MG63 (cell line): ENCODE results near the gene MYH10. TPM values are rescaled to one million over a fixed set of nuclear protein-coding genes. Genes with fewer than 3 reads are reported as not detected.

Source experiments
- DNase-seq: peaks from one replicate; pipeline ENCODE4 v3.0.0-alpha.2; 2020
- H3K27me3 ChIP-seq: fragments of 250-450 bp; sonication (Bioruptor Pico); 2 replicates; pipeline ENCODE4 v1.5.1; 2020; ENCODE audit warnings: mild to moderate bottlenecking, moderate library complexity
- H3K36me3 ChIP-seq: fragments of 250-450 bp; sonication (Bioruptor Pico); 2 replicates; pipeline ENCODE4 v1.5.1; 2020; ENCODE audit warnings: mild to moderate bottlenecking, moderate library complexity
- H3K4me3 ChIP-seq: fragments of 250-450 bp; sonication (Bioruptor Pico); 2 replicates; pipeline ENCODE4 v1.5.1; 2020; ENCODE audit warnings: mild to moderate bottlenecking, moderate library complexity
- H3K9me3 ChIP-seq: fragments of 250-450 bp; sonication (Bioruptor Pico); 2 replicates; pipeline ENCODE4 v1.5.1; 2020; ENCODE audit warnings: mild to moderate bottlenecking, moderate library complexity
- total RNA-seq: library from RNA; depleted of rRNA; stranded (reverse); fragments of >200 nt; shearing (Covaris generic); gene quantifications from 2 replicates; pipeline ENCODE4 v1.2.3, GENCODE V29; 2014; ENCODE audit warnings: low replicate concordance

MYH10 gene
- total RNA-seq, 1 experiment from 2014 or later, result 24.3 TPM

- H3K9me3 ChIP-seq, result peaks cover 17% of the 10 kb centered on the region
- no peak for DNase-seq
- H3K36me3 ChIP-seq, result peaks cover 90% of the 10 kb centered on the region
- H3K27me3 ChIP-seq, result no peaks in the 10 kb centered on the region
- H3K4me3 ChIP-seq, result no peak overlapping the region
Measured at GRCh38 chr17:8481089-8481488, 149.4 kb downstream of the MYH10 start.

GRCh38 chr17:8480011-8480976, 150.2 kb downstream of the MYH10 start:
- DNase-seq, result no peak
- H3K9me3 ChIP-seq, result peaks cover 17% of the 10 kb centered on the region
- H3K36me3 ChIP-seq, result peaks cover 90% of the 10 kb centered on the region
- no peaks in the 10 kb centered on the region for H3K27me3 ChIP-seq
- H3K4me3 ChIP-seq, result no peak overlapping the region

- H3K27me3 ChIP-seq, result no peaks in the 10 kb centered on the region
- H3K4me3 ChIP-seq, result no peak overlapping the region
- peaks cover 11% of the 10 kb centered on the region for H3K9me3 ChIP-seq
- H3K36me3 ChIP-seq, result peaks cover 89% of the 10 kb centered on the region
- peak; percentile 89 for DNase-seq
Measured at GRCh38 chr17:8479431-8479947, 151.0 kb downstream of the MYH10 start.

GRCh38 chr17:8477715-8478441, 152.6 kb downstream of the MYH10 start:
- no peaks in the 10 kb centered on the region for H3K9me3 ChIP-seq
- no peaks in the 10 kb centered on the region for H3K27me3 ChIP-seq
- peaks cover 89% of the 10 kb centered on the region for H3K36me3 ChIP-seq
- no peak overlapping the region for H3K4me3 ChIP-seq
- no peak for DNase-seq

GRCh38 chr17:8477171-8477570, 153.4 kb downstream of the MYH10 start:
- Histone ChIP-seq H3K27me3 (no peaks in the 10 kb centered on the region), H3K9me3 (no peaks in the 10 kb centered on the region), H3K36me3 (peaks cover 88% of the 10 kb centered on the region), H3K4me3 (no peak overlapping the region)
- DNase-seq, result no peak

- peaks cover 87% of the 10 kb centered on the region for H3K36me3 ChIP-seq
- no peak overlapping the region for H3K4me3 ChIP-seq
- no peaks in the 10 kb centered on the region for H3K27me3 ChIP-seq
- no peaks in the 10 kb centered on the region for H3K9me3 ChIP-seq
- no peak for DNase-seq
Measured at GRCh38 chr17:8476741-8477140, 153.8 kb downstream of the MYH10 start.

GRCh38 chr17:8475781-8476180, 154.7 kb downstream of the MYH10 start:
- H3K9me3 ChIP-seq, result no peaks in the 10 kb centered on the region
- no peak overlapping the region for H3K4me3 ChIP-seq
- DNase-seq, result no peak
- no peaks in the 10 kb centered on the region for H3K27me3 ChIP-seq
- H3K36me3 ChIP-seq, result peaks cover 89% of the 10 kb centered on the region

GRCh38 chr17:8475227-8475626, 155.3 kb downstream of the MYH10 start:
- Histone ChIP-seq H3K9me3 (no peaks in the 10 kb centered on the region), H3K4me3 (no peak overlapping the region), H3K27me3 (no peaks in the 10 kb centered on the region), H3K36me3 (peaks cover 90% of the 10 kb centered on the region)
- DNase-seq, result no peak

GRCh38 chr17:8474826-8475225, 155.7 kb downstream of the MYH10 start:
- Histone ChIP-seq H3K27me3 (no peaks in the 10 kb centered on the region), H3K36me3 (peaks cover 88% of the 10 kb centered on the region), H3K9me3 (no peaks in the 10 kb centered on the region), H3K4me3 (no peak overlapping the region)
- no peak for DNase-seq

GRCh38 chr17:8473451-8474192, 156.9 kb downstream of the MYH10 start:
- Histone ChIP-seq H3K4me3 (no peak overlapping the region), H3K27me3 (no peaks in the 10 kb centered on the region), H3K9me3 (no peaks in the 10 kb centered on the region), H3K36me3 (peaks cover 87% of the 10 kb centered on the region)
- DNase-seq, result no peak

GRCh38 chr17:8472663-8473062, 157.9 kb downstream of the MYH10 start:
- DNase-seq, result no peak
- H3K36me3 ChIP-seq, result peaks cover 89% of the 10 kb centered on the region
- H3K9me3 ChIP-seq, result no peaks in the 10 kb centered on the region
- no peak overlapping the region for H3K4me3 ChIP-seq
- no peaks in the 10 kb centered on the region for H3K27me3 ChIP-seq

GRCh38 chr17:8470447-8471047, 160.0 kb downstream of the MYH10 start:
- peaks cover 88% of the 10 kb centered on the region for H3K36me3 ChIP-seq
- no peak for DNase-seq
- no peaks in the 10 kb centered on the region for H3K27me3 ChIP-seq
- H3K4me3 ChIP-seq, result no peak overlapping the region
- H3K9me3 ChIP-seq, result no peaks in the 10 kb centered on the region

- Histone ChIP-seq H3K4me3 (no peak overlapping the region), H3K9me3 (no peaks in the 10 kb centered on the region), H3K36me3 (peaks cover 86% of the 10 kb centered on the region), H3K27me3 (no peaks in the 10 kb centered on the region)
- no peak for DNase-seq
Measured at GRCh38 chr17:8469964-8470363, 160.6 kb downstream of the MYH10 start.

GRCh38 chr17:8468980-8469379, 161.5 kb downstream of the MYH10 start:
- no peak for DNase-seq
- H3K27me3 ChIP-seq, result no peaks in the 10 kb centered on the region
- peaks cover 86% of the 10 kb centered on the region for H3K36me3 ChIP-seq
- no peaks in the 10 kb centered on the region for H3K9me3 ChIP-seq
- H3K4me3 ChIP-seq, result no peak overlapping the region

GRCh38 chr17:8468127-8468526, 162.4 kb downstream of the MYH10 start:
- Histone ChIP-seq H3K4me3 (no peak overlapping the region), H3K9me3 (no peaks in the 10 kb centered on the region), H3K36me3 (peaks cover 86% of the 10 kb centered on the region), H3K27me3 (no peaks in the 10 kb centered on the region)
- no peak for DNase-seq

GRCh38 chr17:8467527-8467926, 163.0 kb downstream of the MYH10 start:
- no peak for DNase-seq
- no peaks in the 10 kb centered on the region for H3K27me3 ChIP-seq
- H3K4me3 ChIP-seq, result no peak overlapping the region
- H3K36me3 ChIP-seq, result peaks cover 86% of the 10 kb centered on the region
- no peaks in the 10 kb centered on the region for H3K9me3 ChIP-seq
